K562 (cell line): ENCODE results near the gene UBE2R2.

ENCODE experiments used
- BRF2 ChIP-seq: IDR thresholded peaks from 3 replicates; pipeline ENCODE4 v1.6.1; 2011; ENCODE audit warnings: borderline replicate concordance, mild to moderate bottlenecking; ENCODE audit not compliant: insufficient read length, insufficient read depth
- KLF10 ChIP-seq: fragments of 250-450 bp; sonication (Bioruptor Pico); IDR thresholded peaks from 2 replicates; pipeline ENCODE4 v1.6.1; 2021; ENCODE audit warnings: matching md5 sums
- ZHX1 ChIP-seq: fragments of 150-350 bp; conservative IDR thresholded peaks from 2 replicates; pipeline ENCODE4 v1.6.1; 2014; ENCODE audit warnings: low read length

GRCh38 chr9:33852216-33852826 is 35.4 kb downstream of the UBE2R2 start:
- TF ChIP-seq BRF2, result no peak
- TF ChIP-seq ZHX1, result no peak
- no peak for TF ChIP-seq KLF10 (CRISPR knock-in tag)
